Testis (tissue), 3 donors: Measurements from ENCODE around the gene FSIP1. TPM values are rescaled to one million over a fixed set of nuclear protein-coding genes. Genes with fewer than 3 reads are reported as not detected.
A peak's percentile ranks its signal among the peaks of the same experiment; 100 is the strongest.

Source experiments
- DNase-seq: peaks from one replicate; pipeline ENCODE4 v3.0.0-alpha.2; 2019
- H3K27ac ChIP-seq, 2 donors: fragments of 200-600 bp; sonication (generic); one replicate each; pipeline ENCODE4 v1.5.1; 2019
- H3K27me3 ChIP-seq: fragments of 200-600 bp; sonication (generic); one replicate; pipeline ENCODE4 v1.5.1; 2019
- H3K36me3 ChIP-seq: fragments of 200-600 bp; sonication (generic); one replicate; pipeline ENCODE4 v1.5.1; 2017; ENCODE audit warnings: low read depth; ENCODE audit errors: missing control alignments
- H3K4me1 ChIP-seq: fragments of 200-600 bp; sonication (generic); one replicate; pipeline ENCODE4 v1.5.1; 2019
- H3K4me3 ChIP-seq, 2 donors: fragments of 200-600 bp; sonication (generic); one replicate each; pipeline ENCODE4 v1.5.1; 2017 to 2019
- H3K9me3 ChIP-seq: fragments of 200-600 bp; sonication (generic); one replicate; pipeline ENCODE4 v1.5.1; 2017
- CTCF ChIP-seq, 3 experiments: fragments of 450-650 bp in 2 of 3; fragments of 200-600 bp in 1 of 3; sonication (generic) in 1 of 3; IDR thresholded peaks; one replicate each; pipeline ENCODE4 v1.5.1; 2016 to 2019; ENCODE audit warnings: antibody characterized with exemption in 3 of 3, mild to moderate bottlenecking in 2 of 3, moderate library complexity in 1 of 3
- POLR2A ChIP-seq: fragments of 450-650 bp; IDR thresholded peaks from one replicate; pipeline ENCODE4 v1.6.1; 2017; ENCODE audit warnings: antibody characterized with exemption, mild to moderate bottlenecking, moderate library complexity
- WGBS, 2 donors: methylation state at CpG; one replicate each; pipeline ENCODE4 v1.1.5; 2018; 5-methylcytosine and 5-hydroxymethylcytosine counted together
- intact Hi-C: fragments of 100-400 bp; cut with DNase I; formaldehyde crosslinking; loops from one replicate; pipeline ENCODE4 v1.15.1; 2023; ENCODE audit warnings: low total_unique reads
- polyA plus RNA-seq: library from polyadenylated mRNA; stranded (reverse); fragments of 350-450 nt; fragmentation: Illumina TruSeq; extraction: RNeasy Lipid Tissue Mini Kit (QIAGEN cat#74804); gene quantifications from one replicate; pipeline ENCODE4 v1.2.3, GENCODE V29; 2014; ENCODE audit warnings: low read depth, low replicate concordance; ENCODE audit not compliant: insufficient read depth
- total RNA-seq, 2 donors: library from RNA; depleted of rRNA; stranded (reverse); fragments of >200 nt; gene quantifications; one replicate each; pipeline ENCODE4 v1.2.3, GENCODE V29; 2016

FSIP1 gene
- total and polyA plus RNA-seq, 3 donors from 2014 or later = 5.8 to 11.2 (median 8.2) TPM

- H3K27me3 ChIP-seq = no peaks in the 10 kb centered on the region
- H3K27ac ChIP-seq = no peak overlapping the region
- DNase-seq = no peak
- H3K4me1 ChIP-seq = peaks cover 5% of the 10 kb centered on the region
- no peak overlapping the region for H3K4me3 ChIP-seq
- no peaks in the 10 kb centered on the region for H3K36me3 ChIP-seq
- no peaks in the 10 kb centered on the region for H3K9me3 ChIP-seq
- intact Hi-C loops = no loop called here
- TF ChIP-seq CTCF (IDR thresholded peaks at IDR 0.05) (no peak), POLR2A (no peak)
- 75 to 82% methylated on average over 2 to 4 of the region's 4 CpGs for WGBS, 2 donors
Measured at GRCh38 chr15:39609166-39609916, 173.3 kb downstream of the FSIP1 start.

- H3K9me3 ChIP-seq = no peaks in the 10 kb centered on the region
- WGBS, 2 donors = 76 to 83% methylated on average over 2 of the region's 2 CpGs
- H3K4me3 ChIP-seq = no peak overlapping the region
- no peak for DNase-seq
- H3K27ac ChIP-seq = no peak overlapping the region
- no peaks in the 10 kb centered on the region for H3K27me3 ChIP-seq
- no peaks in the 10 kb centered on the region for H3K36me3 ChIP-seq
- TF ChIP-seq CTCF (IDR thresholded peaks at IDR 0.05) (no peak), POLR2A (no peak)
- peaks cover 5% of the 10 kb centered on the region for H3K4me1 ChIP-seq
- intact Hi-C loops = no loop called here
Measured at GRCh38 chr15:39608185-39609139, 174.2 kb downstream of the FSIP1 start.

GRCh38 chr15:39605146-39605545, 177.5 kb downstream of the FSIP1 start:
- TF ChIP-seq CTCF (IDR thresholded peaks at IDR 0.05) = no peak
- no peak for TF ChIP-seq POLR2A
- 68 to 86% methylated on average over 1 of the region's 1 CpG for WGBS, 2 donors
- intact Hi-C loops = no loop called here

GRCh38 chr15:39602143-39602542, 180.5 kb downstream of the FSIP1 start:
- no peaks in the 10 kb centered on the region for H3K9me3 ChIP-seq
- H3K36me3 ChIP-seq = no peaks in the 10 kb centered on the region
- WGBS, 2 donors = 88 to 92% methylated on average over 5 of the region's 5 CpGs
- no peak overlapping the region for H3K4me3 ChIP-seq
- no peak overlapping the region for H3K27ac ChIP-seq
- TF ChIP-seq CTCF (IDR thresholded peaks at IDR 0.05) (no peak), POLR2A (no peak)
- DNase-seq = no peak
- intact Hi-C loops = no loop called here
- peaks cover 4% of the 10 kb centered on the region for H3K4me1 ChIP-seq
- H3K27me3 ChIP-seq = no peaks in the 10 kb centered on the region

More at GRCh38 chr15:39605146-39605545, 177.5 kb downstream of the FSIP1 start:
- Histone ChIP-seq H3K4me1 (peaks cover 5% of the 10 kb centered on the region), H3K27ac (peak overlapping the region in 1 of 2 donors; percentile 5), H3K27me3 (no peaks in the 10 kb centered on the region), H3K9me3 (no peaks in the 10 kb centered on the region), H3K36me3 (no peaks in the 10 kb centered on the region), H3K4me3 (no peak overlapping the region)
- DNase-seq = no peak
